ELF-1 (cell line): ENCODE data around the gene CYP46A1.

Experiments used
- DNase-seq: peaks from one replicate; pipeline ENCODE4 v3.0.0-alpha.2; 2016; ENCODE audit warnings: low read depth, low spot score

Gene CYP46A1

GRCh38 chr14:99742509-99743487 is 58.7 kb downstream of the CYP46A1 start:
- DNase-seq = no peak

GRCh38 chr14:99744199-99744872 is 60.2 kb downstream of the CYP46A1 start:
- peak; percentile 61 for DNase-seq

- no peak for DNase-seq
Measured at GRCh38 chr14:99744873-99745224, 60.8 kb downstream of the CYP46A1 start.

GRCh38 chr14:99745307-99745951 is 61.3 kb downstream of the CYP46A1 start:
- DNase-seq = no peak

GRCh38 chr14:99747167-99747566 is 63.1 kb downstream of the CYP46A1 start:
- no peak for DNase-seq

DNA sequence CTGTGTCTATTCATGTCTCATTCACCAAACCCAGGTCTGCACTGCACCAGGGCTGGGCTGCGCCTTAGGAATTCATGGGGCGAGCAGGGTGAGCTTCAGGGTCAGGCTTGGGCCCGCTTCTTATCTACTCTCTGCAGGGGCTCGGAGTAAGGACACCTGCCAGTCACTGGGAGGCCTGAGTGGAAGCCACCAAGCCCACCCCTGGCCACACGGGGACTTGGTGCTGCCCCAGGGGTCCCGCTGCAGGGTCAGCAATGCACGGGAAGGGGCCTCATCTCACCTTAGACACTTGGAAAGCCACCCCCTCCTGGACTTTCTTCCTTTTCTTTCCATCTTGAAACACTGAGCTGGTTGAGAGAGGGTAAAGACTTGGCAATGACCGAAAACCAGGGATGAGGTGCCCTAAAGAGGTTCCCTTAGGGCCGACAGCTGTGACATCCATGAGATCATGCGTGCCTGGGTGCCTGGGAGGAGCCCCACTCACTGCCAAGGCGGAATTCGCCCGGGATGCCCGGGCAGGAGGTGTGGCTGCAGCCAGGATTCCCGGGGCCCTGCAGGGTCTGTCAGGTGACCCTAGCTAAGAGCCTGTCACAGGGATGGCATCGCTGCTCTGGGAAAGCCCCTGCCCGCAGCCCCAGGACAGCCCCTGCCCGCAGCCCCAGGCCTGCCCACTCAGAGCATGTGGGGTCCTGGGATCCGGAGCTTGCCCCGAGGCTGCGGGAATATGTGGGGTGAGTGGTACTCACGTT is 63.7 kb downstream of the CYP46A1 start:
- no peak for DNase-seq

DNA sequence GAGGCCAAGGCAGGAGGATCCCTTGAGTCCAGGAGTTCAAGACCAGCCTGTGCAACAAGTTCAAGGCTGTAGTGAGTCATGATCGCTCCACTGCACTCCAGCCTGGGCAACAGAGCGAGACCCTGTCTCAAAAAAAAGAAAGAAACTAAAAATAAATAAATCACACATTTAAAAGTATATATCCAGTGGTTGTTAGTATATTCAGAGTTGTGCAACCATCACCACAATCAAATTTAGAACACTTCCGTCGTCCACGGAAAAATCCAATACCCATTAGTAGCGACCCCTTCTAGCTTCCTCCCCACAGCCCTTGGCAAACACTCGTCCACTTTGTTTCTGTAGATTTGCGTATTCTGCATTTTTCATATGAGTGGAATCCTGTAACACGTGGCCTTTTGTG is 64.4 kb downstream of the CYP46A1 start:
- no peak for DNase-seq

- DNase-seq = no peak
Measured at GRCh38 chr14:99749142-99749541, 65.0 kb downstream of the CYP46A1 start.

GRCh38 chr14:99749763-99750715 is 65.9 kb downstream of the CYP46A1 start:
- DNase-seq = no peak

GRCh38 chr14:99750746-99751450 is 66.8 kb downstream of the CYP46A1 start:
- no peak for DNase-seq

GRCh38 chr14:99751539-99752485 is 67.7 kb downstream of the CYP46A1 start:
- peak; percentile 47 for DNase-seq

GRCh38 chr14:99752486-99753121 is 68.5 kb downstream of the CYP46A1 start:
- peak; percentile 39 for DNase-seq

- peak; percentile 40 for DNase-seq
Measured at GRCh38 chr14:99753225-99754140, 69.4 kb downstream of the CYP46A1 start.

- DNase-seq = no peak
Measured at GRCh38 chr14:99754141-99755067, 70.3 kb downstream of the CYP46A1 start.

DNA sequence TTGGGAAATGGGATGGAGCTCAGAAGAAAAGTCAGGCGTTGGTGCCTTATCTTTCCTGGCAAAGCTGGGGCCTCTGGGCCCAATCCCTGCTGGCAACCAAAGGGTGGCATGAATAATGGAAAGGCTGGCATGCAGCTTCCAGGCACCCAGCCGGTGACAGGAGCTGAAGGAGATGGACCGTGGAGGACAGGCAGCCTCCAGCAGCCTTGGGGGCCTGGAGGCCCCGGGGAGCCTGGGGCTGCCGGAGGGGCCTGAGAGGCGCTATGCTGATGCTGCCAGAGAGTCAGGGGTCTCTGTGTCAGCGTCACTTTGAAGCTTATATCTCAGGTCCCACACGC is 70.9 kb downstream of the CYP46A1 start:
- DNase-seq = no peak
